GM23338 (cell line): ENCODE results near the gene ALPL. TPM values are rescaled to one million over a fixed set of nuclear protein-coding genes. Genes with fewer than 3 reads are reported as not detected.

Experiments used
- ATAC-seq: fragments of 200-7000 bp; cut with Tn5 transposase; 3 replicates; pipeline ENCODE4 v1.9.1; 2020
- DNase-seq: peaks from one replicate; pipeline ENCODE4 v3.0.0-alpha.2; 2015; ENCODE audit warnings: low spot score
- H2AFZ ChIP-seq: fragments of 200-600 bp; sonication (generic); 2 replicates; pipeline ENCODE4 v1.8.0; 2016; ENCODE audit warnings: antibody characterized with exemption, mild to moderate bottlenecking, moderate library complexity
- H3F3A ChIP-seq: fragments of 200-600 bp; sonication (generic); replicated peaks from 2 replicates; pipeline ENCODE4 v1.8.0; 2017; ENCODE audit warnings: antibody characterized with exemption, mixed run types, low read depth
- H3K27ac ChIP-seq: fragments of 200-600 bp; sonication (generic); 2 replicates; pipeline ENCODE4 v1.6.1; 2016; ENCODE audit warnings: low read depth
- H3K27me3 ChIP-seq: fragments of 200-600 bp; sonication (generic); 2 replicates; pipeline ENCODE4 v1.8.0; 2016; ENCODE audit warnings: mild to moderate bottlenecking, mixed run types, moderate library complexity; ENCODE audit not compliant: insufficient read depth
- H3K36me3 ChIP-seq: fragments of 200-600 bp; sonication (generic); 2 replicates; pipeline ENCODE4 v1.8.0; 2016; ENCODE audit warnings: mild to moderate bottlenecking; ENCODE audit not compliant: insufficient read depth
- H3K4me1 ChIP-seq: fragments of 200-600 bp; sonication (generic); 2 replicates; pipeline ENCODE4 v1.8.0; 2016; ENCODE audit warnings: mild to moderate bottlenecking, moderate library complexity; ENCODE audit not compliant: insufficient read depth
- H3K4me2 ChIP-seq: fragments of 200-600 bp; sonication (generic); 2 replicates; pipeline ENCODE4 v1.7.1; 2017; ENCODE audit warnings: mixed run types
- H3K4me3 ChIP-seq: fragments of 200-600 bp; sonication (generic); 2 replicates; pipeline ENCODE4 v1.6.1; 2016; ENCODE audit warnings: mixed run types
- H3K79me2 ChIP-seq: fragments of 200-600 bp; sonication (generic); replicated peaks from 2 replicates; pipeline ENCODE4 v1.8.0; 2017; ENCODE audit warnings: mild to moderate bottlenecking; ENCODE audit not compliant: insufficient read depth
- H3K9me2 ChIP-seq: fragments of 200-600 bp; sonication (generic); 2 replicates; pipeline ENCODE4 v1.8.0; 2017; ENCODE audit not compliant: insufficient read depth
- H4K20me1 ChIP-seq: fragments of 200-600 bp; sonication (generic); replicated peaks from 2 replicates; pipeline ENCODE4 v1.8.0; 2017; ENCODE audit warnings: mild to moderate bottlenecking; ENCODE audit not compliant: insufficient read depth
- H3K27ac Mint-ChIP-seq: 2 replicates; pipeline ENCODE4 v1.8.0; 2020; ENCODE audit warnings: inconsistent platforms, mild to moderate bottlenecking, moderate library complexity, mixed read lengths
- H3K27me3 Mint-ChIP-seq: 3 replicates; pipeline ENCODE4 v1.8.0; 2022; ENCODE audit warnings: low read depth, mild to moderate bottlenecking, moderate library complexity, mixed read lengths, inconsistent platforms; ENCODE audit not compliant: insufficient read depth, poor library complexity
- H3K36me3 Mint-ChIP-seq: 3 replicates; pipeline ENCODE4 v1.8.0; 2021; ENCODE audit warnings: low read depth, mild to moderate bottlenecking, inconsistent platforms, moderate library complexity, mixed read lengths
- H3K4me1 Mint-ChIP-seq: 3 replicates; pipeline ENCODE4 v1.8.0; 2020; ENCODE audit warnings: mild to moderate bottlenecking, inconsistent platforms, mixed read lengths
- H3K4me3 Mint-ChIP-seq: 3 replicates; pipeline ENCODE4 v1.8.0; 2021; ENCODE audit warnings: moderate library complexity, mild to moderate bottlenecking, inconsistent platforms, mixed read lengths
- H3K9me3 Mint-ChIP-seq: 3 replicates; pipeline ENCODE4 v1.8.0; 2020; ENCODE audit warnings: moderate library complexity, mild to moderate bottlenecking, inconsistent platforms, mixed read lengths
- CREB1 ChIP-seq: fragments of 250-450 bp; sonication (Bioruptor Pico); IDR thresholded peaks from 2 replicates; pipeline ENCODE4 v1.5.0; 2020; ENCODE audit warnings: low read depth, mild to moderate bottlenecking, moderate library complexity
- CTCF ChIP-seq, 2 experiments: fragments of 200-600 bp in 1 of 2; sonication (generic) in 1 of 2; conservative IDR thresholded peaks; 2 replicates each; pipeline versions ENCODE4 v1.5.1 to v1.6.1; 2016 to 2017; ENCODE audit warnings: antibody characterized with exemption in 2 of 2, low read depth in 2 of 2, mild to moderate bottlenecking in 2 of 2, moderate library complexity in 1 of 2
- ETS1 ChIP-seq: IDR thresholded peaks from 2 replicates; pipeline ENCODE4 v1.6.1; 2016; ENCODE audit warnings: antibody characterized with exemption
- EZH2 ChIP-seq: fragments of 200-600 bp; sonication (generic); IDR thresholded peaks from one replicate; pipeline ENCODE4 v1.8.0; 2017; ENCODE audit warnings: antibody characterized with exemption, mild to moderate bottlenecking, low read depth; ENCODE audit not compliant: unreplicated experiment
- EZH2phosphoT487 ChIP-seq: fragments of 200-600 bp; sonication (generic); IDR thresholded peaks from one replicate; pipeline ENCODE4 v1.8.1; 2018; ENCODE audit warnings: antibody characterized with exemption; ENCODE audit not compliant: unreplicated experiment
- JUNB ChIP-seq: IDR thresholded peaks from one replicate; pipeline ENCODE4 v1.6.1; 2016; ENCODE audit warnings: antibody characterized with exemption; ENCODE audit not compliant: unreplicated experiment
- NANOG ChIP-seq: IDR thresholded peaks from 2 replicates; pipeline ENCODE4 v1.6.1; 2016; ENCODE audit warnings: antibody characterized with exemption, borderline replicate concordance
- POLR2AphosphoS5 ChIP-seq: IDR thresholded peaks from 2 replicates; pipeline ENCODE4 v1.6.1; 2016; ENCODE audit warnings: antibody characterized with exemption, low read depth
- REST ChIP-seq: IDR thresholded peaks from one replicate; pipeline ENCODE4 v1.6.1; 2018; ENCODE audit warnings: antibody characterized with exemption; ENCODE audit not compliant: unreplicated experiment
- STAT1 ChIP-seq: IDR thresholded peaks from one replicate; pipeline ENCODE4 v1.6.1; 2016; ENCODE audit warnings: antibody characterized with exemption; ENCODE audit not compliant: unreplicated experiment
- ZNF114 ChIP-seq: fragments of 250-450 bp; sonication (Bioruptor Pico); IDR thresholded peaks from 2 replicates; pipeline ENCODE4 v1.5.0; 2020; ENCODE audit warnings: mild to moderate bottlenecking, moderate library complexity
- ZNF331 ChIP-seq: fragments of 250-450 bp; sonication (Bioruptor Pico); IDR thresholded peaks from 2 replicates; pipeline ENCODE4 v1.5.0; 2020; ENCODE audit warnings: low read depth, mild to moderate bottlenecking, moderate library complexity
- ZNF462 ChIP-seq: fragments of 250-450 bp; sonication (Bioruptor Pico); IDR thresholded peaks from 2 replicates; pipeline ENCODE4 v1.5.0; 2020; ENCODE audit warnings: mild to moderate bottlenecking, moderate library complexity
- polyA plus RNA-seq: library from polyadenylated mRNA; unstranded; fragments of >200 nt; fragmentation: Nextera tagmentation; extraction: Ambion mirVana; gene quantifications from 2 replicates; pipeline ENCODE4 v1.2.1, GENCODE V29; 2016
- total RNA-seq: library from RNA; depleted of rRNA; stranded (reverse); fragments of >200 nt; shearing (Covaris generic); gene quantifications from 2 replicates; pipeline ENCODE4 v1.2.3, GENCODE V29; 2014

Gene ALPL
- total and polyA plus RNA-seq, 2 experiments from 2014 or later: 116 to 187 TPM

GRCh38 chr1:21563971-21564370 is 54.7 kb downstream of the ALPL start:
- H3K27ac Mint-ChIP-seq: no peak overlapping the region

More at GRCh38 chr1:21563971-21564370, 54.7 kb downstream of the ALPL start:
- peaks cover 5% of the 10 kb centered on the region for H3K27me3 Mint-ChIP-seq
- Histone ChIP-seq H3K27me3 (no peaks in the 10 kb centered on the region), H4K20me1 (no peaks in the 10 kb centered on the region), H3K4me2 (no peak overlapping the region), H3K36me3 (no peaks in the 10 kb centered on the region), H3K4me3 (no peak overlapping the region), H3K4me1 (no peaks in the 10 kb centered on the region), H3K9me2 (no peaks in the 10 kb centered on the region), H2AFZ (no peak overlapping the region), H3K79me2 (no peaks in the 10 kb centered on the region), H3F3A (no peaks in the 10 kb centered on the region), H3K27ac (no peak overlapping the region)
- no peaks in the 10 kb centered on the region; the same call in 1 of the 3 replicates for H3K4me1 Mint-ChIP-seq
- DNase-seq (no peak), ATAC-seq (no peak)
- H3K36me3 Mint-ChIP-seq: peaks cover 21% of the 10 kb centered on the region
- no peak overlapping the region for H3K4me3 Mint-ChIP-seq
- TF ChIP-seq CREB1 (CRISPR knock-in tag) (no peak), ZNF114 (CRISPR knock-in tag) (no peak), STAT1 (no peak), ZNF331 (CRISPR knock-in tag) (no peak), CTCF (conservative IDR thresholded peaks at IDR 0.05; ENCODE audit: low read depth in 2 of 2) (no peak), ZNF462 (CRISPR knock-in tag) (no peak), NANOG (no peak), EZH2phosphoT487 (no peak), REST (no peak), POLR2AphosphoS5 (no peak), JUNB (no peak), EZH2 (no peak), ETS1 (no peak)
- no peaks in the 10 kb centered on the region; the same call in 2 of the 3 replicates for H3K9me3 Mint-ChIP-seq
